ENCODE measurements around the gene SYT3. TPM values are rescaled to one million over a fixed set of nuclear protein-coding genes. Genes with fewer than 3 reads are reported as not detected.
"Not testable (repeated sequence)": the region's sequence is repeated elsewhere in the genome, so short reads cannot be mapped to it uniquely, and the experiment has no call there.

SYT3 gene
- total RNA-seq, 6 donors from 2014 or later = 0.67 to 3.6 (median 1.4) TPM; not detected in 1

- no peaks in the 10 kb centered on the region for H3K36me3 ChIP-seq
- H3K9me3 ChIP-seq = no peaks in the 10 kb centered on the region
- no peak for ATAC-seq (ENCODE audit: low FRiP score in 2 of 2)
- no peak overlapping the region for H3K4me3 ChIP-seq
- H3K27ac ChIP-seq = no peak overlapping the region
- no peaks in the 10 kb centered on the region for H3K4me1 ChIP-seq
- TF ChIP-seq EP300 (IDR thresholded peaks at IDR 0.05) = no peak
- TF ChIP-seq POLR2AphosphoS5 (IDR thresholded peaks at IDR 0.05) = no peak
- no peak for TF ChIP-seq POLR2A (IDR thresholded peaks at IDR 0.05)
- no peak for TF ChIP-seq CTCF (IDR thresholded peaks at IDR 0.05)
- H3K27me3 ChIP-seq = no peaks in the 10 kb centered on the region
- no peak for DNase-seq
- 75 to 92% methylated on average over 13 of the region's 13 CpGs for WGBS, 2 donors
Observed at GRCh38 chr19:50580970-50581634, 58.6 kb downstream of the SYT3 start.

GRCh38 chr19:50580240-50580639, 59.4 kb downstream of the SYT3 start:
- no peak for DNase-seq
- Histone ChIP-seq H3K9me3 (no peaks in the 10 kb centered on the region), H3K27me3 (no peaks in the 10 kb centered on the region), H3K4me3 (no peak overlapping the region), H3K27ac (no peak overlapping the region), H3K4me1 (no peaks in the 10 kb centered on the region), H3K36me3 (no peaks in the 10 kb centered on the region)
- WGBS, 2 donors = 92 to 95% methylated on average over 6 of the region's 6 CpGs
- TF ChIP-seq EP300 (IDR thresholded peaks at IDR 0.05) = no peak
- no peak for TF ChIP-seq POLR2A (IDR thresholded peaks at IDR 0.05)
- no peak for TF ChIP-seq CTCF (IDR thresholded peaks at IDR 0.05)
- no peak for TF ChIP-seq POLR2AphosphoS5 (IDR thresholded peaks at IDR 0.05)
- no peak for ATAC-seq (ENCODE audit: low FRiP score in 2 of 2)

DNA sequence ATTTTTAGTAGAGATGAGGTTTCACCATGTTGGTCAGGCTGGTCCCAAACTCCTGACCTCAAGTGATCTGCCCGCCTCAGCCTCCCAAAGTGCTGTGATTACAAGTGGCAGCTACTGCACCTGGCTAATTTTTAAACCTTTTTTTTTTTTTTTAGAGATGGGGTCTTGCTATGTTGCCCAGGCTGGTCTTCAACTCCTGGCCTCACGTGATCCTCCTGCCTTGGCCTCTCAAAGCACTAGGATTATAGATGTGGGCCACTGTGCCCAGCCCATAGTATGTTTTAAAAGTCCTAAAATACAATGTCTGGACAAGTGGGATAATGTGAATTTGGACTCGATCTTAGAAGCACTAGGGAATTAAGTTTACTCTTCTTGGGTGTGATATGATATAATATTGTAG, 62.9 kb downstream of the SYT3 start:
- 71 to 82% methylated on average over 3 of the region's 3 CpGs for WGBS, 2 donors
- not testable (repeated sequence) for H3K27ac ChIP-seq

DNA sequence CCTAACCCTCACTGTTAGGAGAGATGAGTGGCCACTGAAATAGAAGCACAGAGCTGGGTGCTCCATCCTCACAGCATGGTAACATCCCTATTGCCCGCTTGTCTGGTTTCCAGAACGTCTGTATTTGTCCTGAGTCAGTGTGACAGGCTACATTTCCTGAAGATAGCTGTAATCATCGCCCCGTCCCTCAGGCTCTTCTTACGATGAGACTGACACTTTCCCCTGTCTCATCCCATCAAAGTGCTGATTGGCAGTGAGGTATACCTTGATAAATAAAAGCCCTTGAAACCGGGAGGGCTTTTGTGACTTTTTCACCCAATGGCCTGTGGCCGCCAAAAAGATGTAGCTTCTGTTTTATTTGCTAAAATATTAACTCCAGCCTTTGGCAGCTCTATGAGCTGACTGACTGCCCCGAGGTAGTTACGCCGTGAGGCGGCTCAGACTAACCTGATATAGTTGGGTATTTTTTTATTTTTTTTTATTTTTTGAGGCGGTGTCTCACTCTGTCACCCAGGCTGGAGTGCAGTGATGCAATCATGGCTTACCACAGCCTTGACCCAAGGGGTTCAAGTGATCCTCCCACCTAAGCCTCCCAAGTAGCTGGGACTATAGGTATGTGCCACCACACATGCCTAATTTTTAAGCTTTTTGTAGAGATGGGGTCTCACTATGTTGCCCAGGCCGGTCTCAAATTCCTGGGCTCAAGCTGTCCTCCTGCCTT, 65.8 kb downstream of the SYT3 start:
- no peak for DNase-seq
- no peak overlapping the region for H3K27ac ChIP-seq
- TF ChIP-seq POLR2AphosphoS5 (IDR thresholded peaks at IDR 0.05) (no peak), CTCF (IDR thresholded peaks at IDR 0.05) (no peak), POLR2A (IDR thresholded peaks at IDR 0.05) (no peak), EP300 (IDR thresholded peaks at IDR 0.05) (no peak)
- ATAC-seq (ENCODE audit: low FRiP score in 2 of 2) = no peak
- no peaks in the 10 kb centered on the region for H3K9me3 ChIP-seq
- H3K27me3 ChIP-seq = no peaks in the 10 kb centered on the region
- WGBS, 2 donors = 79 to 83% methylated on average over 13 of the region's 13 CpGs
- H3K36me3 ChIP-seq = no peaks in the 10 kb centered on the region
- no peak overlapping the region for H3K4me3 ChIP-seq
- no peaks in the 10 kb centered on the region for H3K4me1 ChIP-seq

More for the DNA sequence above, 62.9 kb downstream of the SYT3 start:
- H3K9me3 ChIP-seq; ATAC-seq (ENCODE audit: low FRiP score in 2 of 2); H3K4me3 ChIP-seq; H3K27me3 ChIP-seq; H3K4me1 ChIP-seq; DNase-seq; H3K36me3 ChIP-seq: not testable (repeated sequence)

Other genes starting within 250 kb of the SYT3 start
- gene SPIB, start 220.9 kb downstream of the SYT3 start, total RNA-seq = 1 to 10 TPM in 1 of 6 donors, under 1 TPM in 3, not detected in 2; 0.13 to 2.1 (median 0.56) TPM
- under 1 TPM in 2 of 6 donors, not detected in 4; 0.09 to 0.17 TPM for gene MYBPC2, start 207.0 kb downstream of the SYT3 start, total RNA-seq
- 100 to 1,000 TPM in 4 of 6 donors, 10 to 100 TPM in 2; 83.8 to 155 (median 121) TPM for gene EMC10, start 163.4 kb downstream of the SYT3 start, total RNA-seq
- 10 to 100 TPM in 1 of 6 donors, 1 to 10 TPM in 4, not detected in 1; 2.4 to 10.1 (median 3.0) TPM for gene GARIN5A, start 163.0 kb downstream of the SYT3 start, total RNA-seq
- 10 to 100 TPM; 22.6 to 59.2 (median 40.1) TPM for gene JOSD2, start 128.7 kb downstream of the SYT3 start, total RNA-seq
- not detected for gene ASPDH, start 126.0 kb downstream of the SYT3 start, total RNA-seq
- gene LRRC4B, start 71.4 kb downstream of the SYT3 start, total RNA-seq = 1 to 10 TPM in 4 of 6 donors, under 1 TPM in 2; 0.69 to 5.1 (median 1.7) TPM
- 10 to 100 TPM in 1 of 6 donors, 1 to 10 TPM in 4, not detected in 1; 1.7 to 24.4 (median 3.1) TPM for gene C19orf81, start 9.6 kb upstream of the SYT3 start, total RNA-seq
- gene SHANK1, start 79.9 kb upstream of the SYT3 start, total RNA-seq = under 1 TPM in 2 of 6 donors, not detected in 4; 0.40 to 0.54 TPM
- gene CLEC11A, start 83.5 kb upstream of the SYT3 start, total RNA-seq = 10 to 100 TPM in 4 of 6 donors, 1 to 10 TPM in 2; 3.9 to 19.6 (median 15.9) TPM
- gene GPR32, start 130.6 kb upstream of the SYT3 start, total RNA-seq = not detected
- gene ACP4, start 150.5 kb upstream of the SYT3 start, total RNA-seq = not detected
- 1 to 10 TPM in 3 of 6 donors, not detected in 3; 1.3 to 3.3 (median 2.0) TPM for gene KLK1, start 183.9 kb upstream of the SYT3 start, total RNA-seq
- not detected for gene KLK15, start 193.7 kb upstream of the SYT3 start, total RNA-seq
- under 1 TPM in 1 of 6 donors, not detected in 5; 0.33 TPM for gene KLK3, start 215.0 kb upstream of the SYT3 start, total RNA-seq
- not detected for gene KLK2, start 233.6 kb upstream of the SYT3 start, total RNA-seq

All from upper lobe of left lung (tissue), 6 donors.